Measurements from ENCODE around the gene TCTN2.

Gene TCTN2

GRCh38 chr12:123747309-123747708 is 76.4 kb downstream of the TCTN2 start:
- DNase-seq: no peak

DNA sequence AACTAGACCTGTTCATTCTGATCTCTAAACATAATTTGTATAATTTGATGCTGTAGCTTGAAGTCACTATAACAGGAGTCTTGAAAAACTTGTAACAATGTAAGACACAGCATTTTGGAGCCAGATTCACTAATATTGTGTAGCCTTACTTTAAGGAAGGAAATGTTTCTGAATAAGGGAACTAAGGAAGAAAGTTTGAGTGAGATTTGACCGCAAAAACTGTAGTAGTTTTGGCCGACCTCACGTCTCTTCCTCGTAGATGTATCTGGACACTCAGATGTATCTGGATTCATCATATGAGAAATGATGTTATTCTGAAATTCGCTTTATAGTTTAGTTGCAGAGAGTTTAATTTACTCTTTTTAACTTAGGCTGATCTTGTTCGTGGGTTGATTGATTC is 77.2 kb downstream of the TCTN2 start:
- DNase-seq: no peak

DNA sequence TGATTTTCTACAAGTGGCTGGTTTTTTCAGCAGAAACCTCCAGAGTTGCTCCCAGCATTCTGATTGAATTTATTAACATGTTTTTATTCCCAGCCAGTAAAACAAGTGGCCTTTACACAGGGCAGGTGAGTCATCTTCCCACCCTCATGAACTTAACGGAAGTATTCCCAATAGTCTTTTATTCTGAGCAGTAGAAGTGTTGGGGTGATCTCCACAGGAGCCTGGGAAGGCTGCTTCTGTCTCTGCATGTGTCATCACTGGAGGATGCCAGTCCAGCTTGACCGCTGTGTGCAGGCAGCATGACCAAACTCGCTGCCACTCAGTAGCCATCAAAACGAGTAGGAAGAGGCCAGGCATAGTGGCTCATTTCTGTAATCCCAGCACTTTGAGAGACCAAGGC is 77.7 kb downstream of the TCTN2 start:
- DNase-seq: no peak

DNA sequence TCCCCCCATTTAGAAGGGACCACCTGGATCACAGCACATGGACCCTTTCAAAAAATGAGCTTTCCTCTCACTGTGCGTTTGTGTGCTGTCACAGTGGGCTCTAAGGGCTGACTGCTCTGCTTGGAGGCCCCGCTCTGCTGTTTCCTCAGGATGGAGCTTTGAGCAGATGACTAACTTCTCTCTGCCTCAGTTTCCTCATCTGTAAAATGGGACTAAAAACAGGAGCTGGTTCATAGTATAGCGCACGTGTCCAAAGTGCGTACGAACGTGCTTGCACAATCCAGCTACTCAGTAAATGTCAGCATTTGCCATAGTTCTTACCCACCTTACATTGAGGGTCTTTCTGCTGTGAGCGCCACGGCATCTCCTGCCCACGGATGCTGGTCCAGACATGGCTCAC is 78.4 kb downstream of the TCTN2 start:
- no peak for DNase-seq

DNA sequence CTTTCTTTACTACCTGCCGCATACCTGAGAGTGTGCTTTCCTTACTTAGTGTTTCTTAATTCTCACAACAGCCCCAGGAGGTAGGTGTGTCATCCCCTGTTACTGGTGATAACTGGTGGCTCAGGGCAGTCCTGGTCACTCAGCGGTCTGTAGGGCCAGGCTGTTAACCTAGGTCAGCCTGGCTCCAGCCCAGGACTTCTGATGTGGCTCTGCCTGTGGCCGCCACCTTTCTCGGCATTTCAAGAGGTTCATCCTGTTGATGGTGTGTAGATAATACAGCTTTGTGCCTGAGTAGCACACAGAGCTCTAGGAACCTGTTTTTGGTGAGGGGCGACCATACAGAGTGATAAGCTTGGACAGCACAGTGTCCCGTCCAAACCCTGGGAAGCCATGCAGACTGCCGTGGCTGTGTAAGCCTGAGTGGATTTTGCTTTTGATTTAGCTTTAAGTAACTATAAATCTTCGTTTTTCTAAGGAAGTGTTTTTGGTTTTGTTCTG is 79.3 kb downstream of the TCTN2 start:
- DNase-seq: no peak

- DNase-seq: no peak
Measured at GRCh38 chr12:123752046-123752445, 81.1 kb downstream of the TCTN2 start.

DNA sequence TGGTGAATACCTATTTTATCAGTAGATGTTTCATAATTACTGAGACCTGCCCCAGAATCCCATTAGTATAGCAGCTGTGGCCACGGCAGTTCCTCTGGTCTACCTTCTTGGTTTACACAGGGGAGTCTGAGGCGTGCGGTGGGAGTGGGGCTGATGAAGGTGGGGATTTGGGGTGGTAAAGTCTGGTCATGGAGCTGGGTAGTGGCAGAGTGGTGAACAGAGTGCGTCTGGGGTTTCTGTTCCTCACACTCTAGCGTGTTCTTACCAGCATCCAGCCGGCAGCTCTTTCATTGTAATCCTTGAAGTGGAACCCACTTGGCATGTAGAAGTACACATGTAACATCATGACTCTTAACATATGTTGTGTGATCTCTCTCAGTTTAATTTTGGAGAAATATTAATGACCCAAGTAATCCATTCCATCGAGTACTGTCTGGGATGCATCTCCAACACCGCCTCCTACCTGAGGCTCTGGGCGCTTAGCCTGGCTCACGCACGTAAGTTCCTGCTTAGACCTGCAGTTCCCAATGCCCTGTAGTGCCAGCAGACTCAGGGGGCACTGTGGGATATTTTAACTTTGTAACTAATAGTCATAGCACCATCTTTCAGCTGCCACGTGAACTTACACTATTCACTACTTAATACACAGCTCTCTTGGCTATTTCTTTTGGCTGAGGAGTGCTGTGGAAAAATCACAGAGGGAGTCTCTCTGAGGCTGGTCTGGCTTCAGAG is 83.3 kb downstream of the TCTN2 start:
- DNase-seq: no peak

DNA sequence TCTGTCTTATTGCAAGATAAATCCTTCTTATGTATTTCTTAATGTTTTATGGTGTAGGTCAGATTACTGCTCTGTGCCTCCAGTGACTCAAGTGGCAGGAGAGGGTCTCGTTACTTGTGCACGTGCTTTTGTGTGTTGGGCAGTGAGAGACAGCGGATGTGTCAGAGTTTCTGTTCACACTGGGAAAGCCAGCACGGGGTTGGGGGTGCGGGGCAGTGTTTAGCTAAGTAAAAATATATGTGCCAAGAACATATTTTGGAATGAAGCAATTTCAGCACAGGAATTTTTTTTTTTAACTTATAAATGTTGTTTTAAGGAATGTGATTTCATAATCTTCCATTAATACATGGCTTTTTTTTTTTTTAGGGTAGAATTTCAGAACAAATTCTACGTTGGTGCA is 86.6 kb downstream of the TCTN2 start:
- no peak for DNase-seq
